Astrocyte (in vitro differentiated cells and primary cell): ENCODE results near the gene BAG5.

Experiments used
- EZH2 ChIP-seq: IDR thresholded peaks from 2 replicates; pipeline ENCODE4 v1.6.1; 2012; ENCODE audit warnings: mild to moderate bottlenecking, low read length, inconsistent platforms; ENCODE audit not compliant: insufficient read depth
- TF ChIP-seq, protein P1 (sequence below): IDR thresholded peaks from 2 replicates; pipeline ENCODE4 v1.5.1; 2011; ENCODE audit warnings: low read depth, mild to moderate bottlenecking, inconsistent platforms, low read length, moderate library complexity; ENCODE audit not compliant: insufficient read depth

DNA sequence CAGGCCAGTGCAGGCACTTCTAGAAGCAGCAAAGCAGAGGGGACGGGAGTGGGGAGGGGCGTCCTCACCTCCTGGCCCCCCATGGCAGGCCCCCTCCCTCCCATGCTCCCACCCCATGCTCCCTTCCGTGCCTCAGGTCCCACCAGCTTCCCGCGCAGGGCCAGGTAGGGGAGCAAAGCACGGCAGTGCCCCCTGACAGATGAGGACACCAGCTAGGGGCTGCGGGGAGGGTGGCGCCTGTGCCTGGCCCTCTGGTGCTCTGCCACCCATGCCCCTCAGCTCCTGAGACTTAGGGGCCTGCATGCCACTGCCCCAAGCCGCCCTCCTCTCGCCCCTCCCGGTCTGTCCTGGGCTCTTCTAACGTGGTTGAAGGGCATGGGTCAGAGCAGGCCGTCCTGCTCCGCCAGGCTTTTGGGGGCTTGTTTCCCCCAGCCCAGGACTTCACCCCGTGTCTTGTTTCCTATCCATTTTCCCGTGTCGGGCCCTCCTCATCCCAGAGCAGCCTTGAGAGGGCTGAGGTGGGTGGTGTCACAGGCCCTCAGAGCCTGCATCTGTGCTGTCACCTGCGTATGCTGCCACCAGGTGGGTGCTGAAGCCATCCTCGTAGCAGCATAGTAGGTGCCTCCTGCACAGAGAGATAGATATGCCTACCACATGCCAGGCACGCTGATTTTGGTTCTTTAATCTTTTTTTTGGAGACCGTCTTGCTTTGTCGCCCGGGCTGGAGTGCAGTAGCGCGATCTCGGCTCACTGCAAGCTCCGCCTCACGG lies 23.2 kb downstream of the BAG5 start:
- TF ChIP-seq, protein P1, sequence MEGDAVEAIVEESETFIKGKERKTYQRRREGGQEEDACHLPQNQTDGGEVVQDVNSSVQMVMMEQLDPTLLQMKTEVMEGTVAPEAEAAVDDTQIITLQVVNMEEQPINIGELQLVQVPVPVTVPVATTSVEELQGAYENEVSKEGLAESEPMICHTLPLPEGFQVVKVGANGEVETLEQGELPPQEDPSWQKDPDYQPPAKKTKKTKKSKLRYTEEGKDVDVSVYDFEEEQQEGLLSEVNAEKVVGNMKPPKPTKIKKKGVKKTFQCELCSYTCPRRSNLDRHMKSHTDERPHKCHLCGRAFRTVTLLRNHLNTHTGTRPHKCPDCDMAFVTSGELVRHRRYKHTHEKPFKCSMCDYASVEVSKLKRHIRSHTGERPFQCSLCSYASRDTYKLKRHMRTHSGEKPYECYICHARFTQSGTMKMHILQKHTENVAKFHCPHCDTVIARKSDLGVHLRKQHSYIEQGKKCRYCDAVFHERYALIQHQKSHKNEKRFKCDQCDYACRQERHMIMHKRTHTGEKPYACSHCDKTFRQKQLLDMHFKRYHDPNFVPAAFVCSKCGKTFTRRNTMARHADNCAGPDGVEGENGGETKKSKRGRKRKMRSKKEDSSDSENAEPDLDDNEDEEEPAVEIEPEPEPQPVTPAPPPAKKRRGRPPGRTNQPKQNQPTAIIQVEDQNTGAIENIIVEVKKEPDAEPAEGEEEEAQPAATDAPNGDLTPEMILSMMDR: no peak
- TF ChIP-seq EZH2: no peak
